ENCODE data around the gene CTNNA2. TPM values are rescaled to one million over a fixed set of nuclear protein-coding genes. Genes with fewer than 3 reads are reported as not detected.

Gene CTNNA2
- total and polyA plus RNA-seq, 9 of the 15 experiments (the other 6 are each of a cell fraction or from before 2014, with no cell fraction given): 0.03 to 0.40 (median 0.15) TPM

GRCh38 chr2:80340022-80340421 is 827.2 kb downstream of the CTNNA2 start:
- POLR2A ChIA-PET: no interaction called here
- Histone ChIP-seq H3K9me1 (ENCODE audit: control insufficient read depth, insufficient read depth, low read length) (no peaks in the 10 kb centered on the region), H3K4me3 (no peak overlapping the region), H3K36me3 (ENCODE audit: control insufficient read depth, insufficient read depth, low read length) (no peaks in the 10 kb centered on the region), H3K9ac (ENCODE audit: insufficient read depth in 1 of 2, low read depth in 2 of 2, low read length in 2 of 2) (no peak overlapping the region), H3K27ac (ENCODE audit: extremely low read depth, low read depth, low read length) (no peak overlapping the region), H3K4me1 (replicated peaks in 1 of 2; ENCODE audit: control insufficient read depth in 2 of 2, insufficient read depth in 2 of 2, low read length in 2 of 2) (no peaks in the 10 kb centered on the region), H3K9me3 (replicated peaks; ENCODE audit: control insufficient read depth, insufficient read depth, low read depth, low read length) (no peaks in the 10 kb centered on the region), H2AFZ (ENCODE audit: low read depth, low read length) (no peak overlapping the region), H3K79me2 (ENCODE audit: control insufficient read depth, insufficient read depth, low read length) (no peaks in the 10 kb centered on the region), H4K20me1 (replicated peaks; ENCODE audit: control insufficient read depth, insufficient read depth, low read length) (no peaks in the 10 kb centered on the region), H3K4me2 (ENCODE audit: insufficient read depth, low read length) (no peak overlapping the region), H3K27me3 (ENCODE audit: control insufficient read depth in 2 of 2, insufficient read depth in 2 of 2, low read length in 2 of 2) (no peaks in the 10 kb centered on the region)
- 3% methylated on average over 3 of the region's 3 CpGs for WGBS (ENCODE audit: insufficient coverage, low coverage, missing lambda C conversion rate)
- CTCF ChIA-PET (ENCODE audit: low intra/inter-chr PET ratio): no interaction called here
- TF ChIP-seq KLF13 (tag; IDR thresholded peaks at IDR 0.05; ENCODE audit: borderline replicate concordance, low read depth) (no peak), POLR2A (conservative IDR thresholded peaks at IDR 0.05) (no peak), ZEB2 (IDR thresholded peaks at IDR 0.05) (no peak), ZNF830 (CRISPR knock-in tag; IDR thresholded peaks at IDR 0.05) (no peak), TAF7 (tag; IDR thresholded peaks at IDR 0.05) (no peak), ZNF184 (CRISPR knock-in tag; IDR thresholded peaks at IDR 0.05) (no peak)
- in situ Hi-C loops (cut with MboI) (no loop called here), intact Hi-C loops (cut with micrococcal nuclease) (no loop called here)
- ATAC-seq: no peak
- DNase-seq (ENCODE audit: extremely low read depth in 1 of 4, low spot score in 3 of 4): no peak
- no TSS peak for BruUV-seq (replicated peaks)
- no peak for FAIRE-seq

DNA sequence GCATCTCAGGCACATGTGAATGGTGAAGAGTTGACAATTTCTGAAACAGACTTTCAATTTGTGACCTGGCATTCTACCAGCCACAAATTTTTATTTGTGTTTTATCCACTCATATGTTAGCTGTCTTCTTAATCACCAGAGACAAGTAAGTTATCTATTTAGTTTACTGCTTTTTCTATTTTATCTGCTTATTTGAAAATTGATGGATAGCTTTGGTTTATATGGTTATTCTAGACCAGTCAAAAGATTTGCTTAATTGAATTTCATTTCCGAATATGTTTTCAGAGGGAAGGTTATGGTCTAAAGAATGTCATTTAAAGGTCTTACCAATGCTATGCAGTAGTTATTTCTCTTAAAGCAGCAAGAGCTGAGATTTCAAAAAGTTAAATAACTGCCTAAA is 835.2 kb downstream of the CTNNA2 start:
- Histone ChIP-seq H2AFZ (ENCODE audit: low read depth, low read length) (no peak overlapping the region), H3K27ac (ENCODE audit: extremely low read depth, low read depth, low read length) (no peak overlapping the region), H3K79me2 (ENCODE audit: control insufficient read depth, insufficient read depth, low read length) (no peaks in the 10 kb centered on the region), H3K4me2 (ENCODE audit: insufficient read depth, low read length) (no peak overlapping the region), H3K4me3 (no peak overlapping the region), H3K4me1 (replicated peaks in 1 of 2; ENCODE audit: control insufficient read depth in 2 of 2, insufficient read depth in 2 of 2, low read length in 2 of 2) (no peaks in the 10 kb centered on the region), H3K9ac (ENCODE audit: insufficient read depth in 1 of 2, low read depth in 2 of 2, low read length in 2 of 2) (no peak overlapping the region), H3K9me1 (ENCODE audit: control insufficient read depth, insufficient read depth, low read length) (no peaks in the 10 kb centered on the region), H3K27me3 (ENCODE audit: control insufficient read depth in 2 of 2, insufficient read depth in 2 of 2, low read length in 2 of 2) (no peaks in the 10 kb centered on the region), H4K20me1 (replicated peaks; ENCODE audit: control insufficient read depth, insufficient read depth, low read length) (no peaks in the 10 kb centered on the region), H3K9me3 (replicated peaks; ENCODE audit: control insufficient read depth, insufficient read depth, low read depth, low read length) (no peaks in the 10 kb centered on the region), H3K36me3 (ENCODE audit: control insufficient read depth, insufficient read depth, low read length) (no peaks in the 10 kb centered on the region)
- in situ Hi-C loops (cut with MboI) (no loop called here), intact Hi-C loops (cut with micrococcal nuclease) (no loop called here)
- no peak for ATAC-seq
- 0% methylated on average over 1 of the region's 1 CpG for WGBS (ENCODE audit: insufficient coverage, low coverage, missing lambda C conversion rate)
- CTCF ChIA-PET (ENCODE audit: low intra/inter-chr PET ratio): no interaction called here
- FAIRE-seq: no peak
- no peak for DNase-seq (ENCODE audit: extremely low read depth in 1 of 4, low spot score in 3 of 4)
- no TSS peak for BruUV-seq (replicated peaks)
- POLR2A ChIA-PET: interaction anchor here (0.5 to 1.4 kb wide), 2 partner anchors 11 to 25 kb away, joined by 3 read pairs; no protein-coding TSS in a partner anchor
- TF ChIP-seq CBX2 (IDR thresholded peaks at IDR 0.05; ENCODE audit: insufficient read depth, low read length, poor library complexity, severe bottlenecking) (no peak), CTCF (IDR thresholded peaks at IDR 0.05 in 2 of 3, conservative IDR thresholded peaks at IDR 0.05 in 1 of 3; ENCODE audit: insufficient read depth in 2 of 3, low read depth in 1 of 3, low read length in 3 of 3) (no peak)

Data from K562 (cell line).